Left lobe of liver (tissue), 2 donors: ENCODE results near the gene KISS1R. TPM values are rescaled to one million over a fixed set of nuclear protein-coding genes. Genes with fewer than 3 reads are reported as not detected.

ENCODE experiments used
- ATAC-seq: fragments of 200-7000 bp; cut with Tn5 transposase; one replicate; pipeline ENCODE4 v1.9.1; 2020; ENCODE audit warnings: mild to moderate bottlenecking, moderate library complexity
- DNase-seq: peaks from one replicate; pipeline ENCODE4 v3.0.0-alpha.2; 2020; ENCODE audit warnings: low spot score
- total RNA-seq: library from RNA; stranded (reverse); gene quantifications from one replicate; pipeline ENCODE4 v1.2.1, GENCODE V29; 2021
- donor health status: DM: no; HTN: no; CAD: no; lungs with moderate emphysema.
- donor health status: DM: no; HTN: yes; CAD: no.

KISS1R gene
- total RNA-seq, 1 donor from 2014 or later = not detected

- no peak for DNase-seq
- no peak for ATAC-seq
These were observed 17.6 kb upstream of the KISS1R start for GRCh38 chr19:899336-900042.

DNA sequence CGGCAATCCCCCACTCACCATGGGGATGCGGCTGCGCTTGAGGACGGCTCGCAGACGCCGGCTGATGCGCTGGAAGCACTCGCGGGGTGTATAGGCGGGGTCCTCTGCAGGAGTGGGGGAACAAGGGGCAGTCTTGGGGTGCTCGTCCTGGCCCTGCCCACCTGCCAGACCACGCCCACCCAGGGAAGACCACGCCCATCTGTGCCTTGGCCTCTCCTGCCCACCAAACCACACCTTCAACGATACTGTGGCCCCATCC lies 17.2 kb upstream of the KISS1R start:
- ATAC-seq (no peak), DNase-seq (no peak)

DNA sequence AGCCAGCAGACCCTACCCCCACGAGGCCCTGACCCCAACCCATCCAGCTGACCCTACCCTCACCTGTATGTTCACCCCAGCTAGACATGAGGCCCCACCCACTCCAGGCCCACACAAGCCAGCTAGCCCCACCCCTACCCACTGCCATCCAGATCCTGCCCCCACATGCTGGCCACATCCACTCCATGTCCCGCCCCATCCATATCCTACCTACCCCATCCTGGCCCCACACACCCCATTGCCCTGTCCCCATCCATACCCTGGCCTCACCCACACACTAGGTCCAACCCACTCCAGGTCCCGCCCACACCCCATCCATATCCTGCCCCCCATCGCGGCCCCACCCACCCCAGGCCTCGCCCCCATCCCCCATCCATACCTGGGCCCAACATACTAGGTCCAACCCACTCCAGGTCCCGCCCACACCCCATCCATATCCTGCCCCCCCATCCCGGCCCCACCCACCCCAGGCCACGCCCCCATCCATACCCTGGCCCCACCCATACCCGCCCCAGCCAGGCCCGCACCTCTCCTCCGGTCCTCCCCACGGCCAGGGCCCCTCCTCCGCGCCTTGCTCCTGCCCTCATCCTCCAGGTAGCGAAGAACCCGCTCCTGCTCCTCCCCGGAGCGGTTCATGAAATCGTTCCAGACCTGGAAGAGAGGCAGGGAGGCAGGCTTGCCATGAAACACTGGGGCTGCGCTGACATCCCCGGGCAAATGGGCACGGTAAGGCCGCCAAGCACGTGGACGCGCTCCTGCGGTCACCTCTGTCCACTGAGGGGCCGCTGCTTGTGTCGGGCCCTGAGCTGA lies 16.6 kb upstream of the KISS1R start:
- no peak for DNase-seq

GRCh38 chr19:901216-902092 lies 15.7 kb upstream of the KISS1R start:
- no peak for ATAC-seq
- no peak for DNase-seq

More for the DNA sequence above, 16.6 kb upstream of the KISS1R start:
- ATAC-seq = no peak

DNA sequence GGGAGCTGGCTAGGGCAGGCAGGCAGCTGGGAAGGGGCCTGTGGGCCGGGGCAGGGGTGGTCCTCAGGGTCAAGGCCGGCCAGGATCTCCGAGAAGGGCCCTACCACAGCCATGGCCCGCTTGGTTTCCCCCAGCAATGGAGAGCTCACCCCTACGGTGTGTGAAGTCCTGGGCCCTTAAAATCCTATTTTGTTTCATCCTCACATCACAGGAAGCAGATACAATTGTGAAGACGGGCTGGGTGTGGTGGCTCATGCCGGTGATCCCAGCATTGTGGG lies 15.1 kb upstream of the KISS1R start:
- ATAC-seq = no peak
- DNase-seq = no peak

GRCh38 chr19:902446-903226 lies 14.5 kb upstream of the KISS1R start:
- DNase-seq (peak; percentile 81), ATAC-seq (peak; percentile 90)

- DNase-seq (no peak), ATAC-seq (no peak)
These were observed 13.8 kb upstream of the KISS1R start for GRCh38 chr19:903266-903797.

- DNase-seq (no peak), ATAC-seq (no peak)
These were observed 12.6 kb upstream of the KISS1R start for GRCh38 chr19:904545-904944.

DNA sequence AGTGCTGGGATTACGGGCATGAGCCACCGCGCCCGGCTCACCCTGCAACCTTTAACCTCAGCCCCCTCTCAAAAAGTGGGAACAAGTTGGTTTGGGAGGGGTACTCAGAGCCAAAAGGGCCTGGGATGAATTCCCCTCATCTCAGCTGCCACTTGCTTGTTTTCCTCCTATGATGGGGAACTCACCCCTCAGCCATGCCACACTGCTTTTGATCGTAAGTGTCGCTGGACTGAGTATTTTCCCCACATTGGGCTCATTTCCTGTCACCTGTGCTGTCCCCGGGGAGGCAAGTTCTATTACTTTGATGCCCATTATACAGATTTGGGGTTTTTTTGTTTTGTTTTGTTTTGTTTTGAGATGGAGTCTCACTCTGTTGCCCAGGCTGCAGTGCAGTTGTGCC lies 10.7 kb upstream of the KISS1R start:
- ATAC-seq = no peak
- DNase-seq = no peak

GRCh38 chr19:907183-907853 lies 9.8 kb upstream of the KISS1R start:
- no peak for ATAC-seq
- no peak for DNase-seq

GRCh38 chr19:911197-912033 lies 5.7 kb upstream of the KISS1R start:
- DNase-seq (no peak), ATAC-seq (no peak)

GRCh38 chr19:912181-913079 lies 4.7 kb upstream of the KISS1R start:
- DNase-seq (no peak), ATAC-seq (no peak)

DNA sequence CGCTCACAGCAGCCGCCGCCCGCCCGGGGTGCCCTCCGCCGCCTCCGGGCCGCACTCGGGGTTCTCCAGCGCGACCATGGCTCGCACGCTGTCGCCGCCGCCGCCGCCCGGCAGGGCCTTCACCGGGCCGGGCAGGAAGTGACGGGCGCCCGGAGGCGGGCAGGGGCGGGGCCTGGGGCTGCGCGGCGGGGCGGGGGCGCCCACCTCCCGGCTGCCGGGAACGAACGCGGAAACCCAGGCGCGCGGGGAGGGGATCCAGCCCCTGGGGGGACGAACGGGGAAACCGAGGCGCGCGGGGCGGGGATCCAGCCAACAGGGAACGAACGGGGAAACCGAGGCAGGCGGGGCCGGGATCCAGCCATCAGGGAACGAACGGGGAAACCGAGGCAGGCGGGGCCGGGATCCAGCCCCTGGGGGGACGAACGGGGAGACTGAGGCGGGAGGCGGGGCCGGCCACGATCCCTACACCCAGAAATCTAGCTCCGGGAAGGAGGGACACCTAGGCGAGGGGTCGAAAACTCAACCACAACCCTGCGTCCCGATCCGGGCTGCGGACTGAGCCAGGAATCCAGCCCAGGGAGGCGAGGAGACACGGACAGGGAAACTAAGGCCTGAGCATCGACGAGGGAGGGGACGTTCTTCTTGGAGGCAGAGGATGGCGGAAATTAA lies 3.9 kb upstream of the KISS1R start, which contains the start of gene R3HDM4:
Gene R3HDM4 (minus strand): TSS at position 140 of the 669 bp plus-strand sequence. CDS start 62 bp downstream, at position 78.
- ATAC-seq (peak; percentile 95), DNase-seq (peak; percentile 84)

- ATAC-seq = no peak
- DNase-seq = no peak
These were observed 349 bp upstream of the KISS1R start for GRCh38 chr19:916645-917322.

DNA sequence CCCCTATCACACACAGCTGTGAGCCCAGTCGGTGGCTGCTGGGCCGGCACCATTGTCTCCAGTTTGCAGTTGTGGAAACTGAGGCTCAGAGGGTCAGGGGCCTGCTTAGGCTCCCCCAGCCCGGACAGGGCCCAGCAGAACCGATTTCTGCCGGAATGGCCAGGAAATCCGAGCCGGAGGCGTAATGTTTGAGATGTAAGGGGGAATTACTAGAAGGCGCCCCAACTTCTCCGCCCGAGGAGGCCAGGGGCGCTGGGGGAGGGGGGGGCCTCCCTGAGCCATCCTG lies 962 bp downstream of the KISS1R start:
- no peak for DNase-seq
- ATAC-seq = no peak

DNA sequence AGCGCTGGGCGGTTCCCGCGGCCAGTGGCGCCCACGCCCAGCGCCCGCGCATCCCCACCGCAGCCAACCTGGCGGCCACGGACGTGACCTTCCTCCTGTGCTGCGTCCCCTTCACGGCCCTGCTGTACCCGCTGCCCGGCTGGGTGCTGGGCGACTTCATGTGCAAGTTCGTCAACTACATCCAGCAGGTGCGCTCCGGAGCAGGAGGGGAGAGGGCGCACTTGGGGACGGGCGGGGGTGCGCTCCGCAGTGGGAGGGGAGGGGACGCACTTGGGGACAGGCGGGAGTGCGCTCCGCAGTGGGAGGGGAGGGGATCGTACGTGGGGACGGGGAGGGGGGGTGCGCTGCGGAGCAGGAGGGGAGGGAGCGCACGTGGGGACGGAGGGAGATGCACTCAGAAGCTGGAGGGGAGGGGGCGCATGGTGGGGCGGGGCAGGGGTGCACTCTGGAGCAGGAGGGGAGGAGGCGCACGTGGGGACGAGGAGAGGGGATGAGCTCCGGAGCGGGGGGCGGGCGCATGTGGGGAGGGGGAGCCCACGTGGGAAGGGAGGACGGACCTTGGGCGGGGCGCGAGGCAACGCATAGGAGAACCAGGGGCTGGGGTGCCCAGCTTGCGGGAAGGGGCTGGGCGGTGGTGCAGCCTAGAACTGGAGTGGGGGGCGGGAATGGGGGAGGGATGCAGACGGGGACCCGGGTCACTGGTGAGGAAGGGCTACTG lies 1.5 kb downstream of the KISS1R start:
- DNase-seq (no peak), ATAC-seq (no peak)
